ENCODE measurements around the gene PTH1R.

PTH1R gene

GRCh38 chr3:46942481-46943236 lies 65.1 kb downstream of the PTH1R start:
- H3K27ac Mint-ChIP-seq, result peak overlapping the region; percentile 88
- DNase-seq (no peak), ATAC-seq (replicated peaks) (no peak)
- no peaks in the 10 kb centered on the region for H3K27me3 Mint-ChIP-seq
- no peaks in the 10 kb centered on the region for H3K9me3 Mint-ChIP-seq
- peak overlapping the region; percentile 30 to 51 for H3K4me3 Mint-ChIP-seq
- peaks cover 79 to 98% of the 10 kb centered on the region in 2 donors for H3K4me1 Mint-ChIP-seq
- H3K36me3 Mint-ChIP-seq, result peaks cover 52 to 79% of the 10 kb centered on the region in 2 donors

- Mint-ChIP-seq H3K36me3 (peaks cover 53 to 77% of the 10 kb centered on the region in 2 donors), H3K4me3 (peak overlapping the region; percentile 51 to 60), H3K4me1 (peaks cover 81 to 98% of the 10 kb centered on the region in 2 donors), H3K9me3 (no peaks in the 10 kb centered on the region), H3K27me3 (no peaks in the 10 kb centered on the region), H3K27ac (peak overlapping the region; percentile 88)
- DNase-seq (no peak), ATAC-seq (replicated peaks) (peak; percentile 77 to 80)
Observed at GRCh38 chr3:46943237-46944187, 66.0 kb downstream of the PTH1R start.

GRCh38 chr3:46944191-46944590 lies 66.7 kb downstream of the PTH1R start:
- no peak for ATAC-seq (replicated peaks)
- Mint-ChIP-seq H3K4me1 (peaks cover 82 to 98% of the 10 kb centered on the region in 2 donors), H3K27ac (peak overlapping the region; percentile 88), H3K4me3 (peak overlapping the region; percentile 5 to 48), H3K9me3 (no peaks in the 10 kb centered on the region), H3K36me3 (peaks cover 54 to 76% of the 10 kb centered on the region in 2 donors), H3K27me3 (no peaks in the 10 kb centered on the region)
- DNase-seq, result no peak

GRCh38 chr3:46946416-46946815 lies 68.9 kb downstream of the PTH1R start:
- H3K27ac Mint-ChIP-seq, result peak overlapping the region; percentile 94
- H3K4me1 Mint-ChIP-seq, result peaks cover 74 to 99% of the 10 kb centered on the region in 2 donors
- no peaks in the 10 kb centered on the region for H3K27me3 Mint-ChIP-seq
- H3K9me3 Mint-ChIP-seq, result no peaks in the 10 kb centered on the region
- DNase-seq, result no peak
- peak overlapping the region in 1 of 2 donors; percentile 15 for H3K4me3 Mint-ChIP-seq
- no peak for ATAC-seq (replicated peaks)
- peaks cover 39 to 68% of the 10 kb centered on the region in 2 donors for H3K36me3 Mint-ChIP-seq

GRCh38 chr3:46946856-46947545 lies 69.5 kb downstream of the PTH1R start:
- DNase-seq (no peak), ATAC-seq (replicated peaks) (peak in 1 of 2 donors; percentile 19)
- H3K4me1 Mint-ChIP-seq, result peaks cover 76 to 97% of the 10 kb centered on the region in 2 donors
- peak overlapping the region; percentile 52 to 58 for H3K4me3 Mint-ChIP-seq
- peaks cover 40 to 71% of the 10 kb centered on the region in 2 donors for H3K36me3 Mint-ChIP-seq
- no peaks in the 10 kb centered on the region for H3K9me3 Mint-ChIP-seq
- peak overlapping the region; percentile 94 for H3K27ac Mint-ChIP-seq
- no peaks in the 10 kb centered on the region for H3K27me3 Mint-ChIP-seq

GRCh38 chr3:46947546-46947901 lies 70.0 kb downstream of the PTH1R start:
- Mint-ChIP-seq H3K9me3 (no peaks in the 10 kb centered on the region), H3K36me3 (peaks cover 42 to 74% of the 10 kb centered on the region in 2 donors), H3K27ac (peak overlapping the region; percentile 94), H3K4me3 (peak overlapping the region; percentile 52 to 58), H3K4me1 (peaks cover 77 to 97% of the 10 kb centered on the region in 2 donors), H3K27me3 (no peaks in the 10 kb centered on the region)
- DNase-seq, result no peak
- ATAC-seq (replicated peaks), result no peak

- peaks cover 77 to 97% of the 10 kb centered on the region in 2 donors for H3K4me1 Mint-ChIP-seq
- H3K9me3 Mint-ChIP-seq, result no peaks in the 10 kb centered on the region
- peak overlapping the region; percentile 94 for H3K27ac Mint-ChIP-seq
- no peaks in the 10 kb centered on the region for H3K27me3 Mint-ChIP-seq
- H3K4me3 Mint-ChIP-seq, result peak overlapping the region; percentile 50 to 58
- DNase-seq, result no peak
- no peak for ATAC-seq (replicated peaks)
- H3K36me3 Mint-ChIP-seq, result peaks cover 42 to 72% of the 10 kb centered on the region in 2 donors
Observed at GRCh38 chr3:46947981-46948791, 70.7 kb downstream of the PTH1R start.

GRCh38 chr3:46948830-46949671 lies 71.5 kb downstream of the PTH1R start:
- H3K27ac Mint-ChIP-seq, result peak overlapping the region; percentile 65
- peaks cover 75 to 97% of the 10 kb centered on the region in 2 donors for H3K4me1 Mint-ChIP-seq
- DNase-seq, result no peak
- H3K36me3 Mint-ChIP-seq, result peaks cover 40 to 67% of the 10 kb centered on the region in 2 donors
- no peaks in the 10 kb centered on the region for H3K27me3 Mint-ChIP-seq
- H3K4me3 Mint-ChIP-seq, result peak overlapping the region; percentile 50 to 57
- H3K9me3 Mint-ChIP-seq, result no peaks in the 10 kb centered on the region
- peak; percentile 23 to 40 for ATAC-seq (replicated peaks)

- DNase-seq, result no peak
- H3K27ac Mint-ChIP-seq, result peak overlapping the region; percentile 79
- H3K9me3 Mint-ChIP-seq, result no peaks in the 10 kb centered on the region
- peaks cover 75 to 97% of the 10 kb centered on the region in 2 donors for H3K4me1 Mint-ChIP-seq
- no peaks in the 10 kb centered on the region for H3K27me3 Mint-ChIP-seq
- no peak for ATAC-seq (replicated peaks)
- peaks cover 35 to 63% of the 10 kb centered on the region in 2 donors for H3K36me3 Mint-ChIP-seq
- peak overlapping the region in 1 of 2 donors; percentile 59 for H3K4me3 Mint-ChIP-seq
Observed at GRCh38 chr3:46950177-46950576, 72.7 kb downstream of the PTH1R start.

- H3K36me3 Mint-ChIP-seq, result peaks cover 32 to 64% of the 10 kb centered on the region in 2 donors
- peaks cover 78 to 97% of the 10 kb centered on the region in 2 donors for H3K4me1 Mint-ChIP-seq
- no peaks in the 10 kb centered on the region for H3K9me3 Mint-ChIP-seq
- ATAC-seq (replicated peaks) (no peak), DNase-seq (no peak)
- H3K27me3 Mint-ChIP-seq, result no peaks in the 10 kb centered on the region
- H3K4me3 Mint-ChIP-seq, result no peak overlapping the region
- H3K27ac Mint-ChIP-seq, result no peak overlapping the region
Observed at GRCh38 chr3:46950650-46951241, 73.2 kb downstream of the PTH1R start.

- H3K9me3 Mint-ChIP-seq, result no peaks in the 10 kb centered on the region
- peaks cover 26 to 54% of the 10 kb centered on the region in 2 donors for H3K36me3 Mint-ChIP-seq
- ATAC-seq (replicated peaks) (no peak), DNase-seq (no peak)
- no peaks in the 10 kb centered on the region for H3K27me3 Mint-ChIP-seq
- peak overlapping the region; percentile 43 to 45 for H3K4me3 Mint-ChIP-seq
- peaks cover 72 to 95% of the 10 kb centered on the region in 2 donors for H3K4me1 Mint-ChIP-seq
- peak overlapping the region; percentile 95 for H3K27ac Mint-ChIP-seq
Observed at GRCh38 chr3:46952813-46953212, 75.3 kb downstream of the PTH1R start.

Measured in stimulated activated naive B cell treated with anti-CD40 and anti-IgM and Interleukin-4, amounts not matched to agents 10 μg/mL and 1 μg/mL and 100 μg/mL, for 72 hours (primary cell).